Thyroid gland (tissue), 4 donors: ENCODE measurements around the gene PRDM1.

Experiments used
- POLR2A ChIP-seq, 2 donors: fragments of 450-650 bp; IDR thresholded peaks; one replicate each; pipeline ENCODE4 v1.6.1; 2017; ENCODE audit warnings: antibody characterized with exemption in 2 of 2, mild to moderate bottlenecking in 2 of 2, moderate library complexity in 1 of 2
- TF ChIP-seq, protein P1 (sequence below), 6 experiments: fragments of 200-600 bp in 3 of 6; fragments of 450-650 bp in 3 of 6; sonication (generic) in 3 of 6; IDR thresholded peaks; one replicate each; pipeline ENCODE4 v1.5.1; 2016 to 2019; ENCODE audit warnings: antibody characterized with exemption in 6 of 6, mild to moderate bottlenecking in 2 of 6, inconsistent platforms in 1 of 6, moderate library complexity in 1 of 6

DNA sequence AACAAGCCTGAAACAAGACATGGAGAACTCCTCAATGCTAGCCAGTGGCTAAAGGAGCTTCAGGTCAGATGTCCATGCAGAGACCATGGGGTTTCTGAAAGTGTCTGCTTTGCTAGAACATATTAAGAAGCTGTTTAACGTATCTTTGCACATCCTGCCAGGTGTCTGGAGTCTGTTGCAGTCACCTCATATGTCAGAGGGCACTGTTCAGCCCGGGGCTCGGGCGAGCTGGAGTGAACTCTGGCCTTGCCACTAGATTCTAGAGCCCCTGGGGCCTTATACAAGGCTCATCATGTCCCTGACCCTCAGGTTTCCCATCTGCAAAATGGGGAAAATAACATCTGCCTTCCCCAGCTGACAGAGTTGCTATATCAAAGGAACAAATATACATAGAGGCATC is 59.0 kb downstream of the PRDM1 start:
- TF ChIP-seq, protein P1, sequence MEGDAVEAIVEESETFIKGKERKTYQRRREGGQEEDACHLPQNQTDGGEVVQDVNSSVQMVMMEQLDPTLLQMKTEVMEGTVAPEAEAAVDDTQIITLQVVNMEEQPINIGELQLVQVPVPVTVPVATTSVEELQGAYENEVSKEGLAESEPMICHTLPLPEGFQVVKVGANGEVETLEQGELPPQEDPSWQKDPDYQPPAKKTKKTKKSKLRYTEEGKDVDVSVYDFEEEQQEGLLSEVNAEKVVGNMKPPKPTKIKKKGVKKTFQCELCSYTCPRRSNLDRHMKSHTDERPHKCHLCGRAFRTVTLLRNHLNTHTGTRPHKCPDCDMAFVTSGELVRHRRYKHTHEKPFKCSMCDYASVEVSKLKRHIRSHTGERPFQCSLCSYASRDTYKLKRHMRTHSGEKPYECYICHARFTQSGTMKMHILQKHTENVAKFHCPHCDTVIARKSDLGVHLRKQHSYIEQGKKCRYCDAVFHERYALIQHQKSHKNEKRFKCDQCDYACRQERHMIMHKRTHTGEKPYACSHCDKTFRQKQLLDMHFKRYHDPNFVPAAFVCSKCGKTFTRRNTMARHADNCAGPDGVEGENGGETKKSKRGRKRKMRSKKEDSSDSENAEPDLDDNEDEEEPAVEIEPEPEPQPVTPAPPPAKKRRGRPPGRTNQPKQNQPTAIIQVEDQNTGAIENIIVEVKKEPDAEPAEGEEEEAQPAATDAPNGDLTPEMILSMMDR (IDR thresholded peaks at IDR 0.05): no peak
- no peak for TF ChIP-seq POLR2A (IDR thresholded peaks at IDR 0.05)
